SU-DHL-6 (cell line): ENCODE measurements around the gene SLC2A2.

Experiments used
- H2AFZ ChIP-seq: fragments of 200-600 bp; sonication (generic); 2 replicates; pipeline ENCODE4 v1.6.1; 2014; ENCODE audit warnings: low read depth, mild to moderate bottlenecking, moderate library complexity, mixed read lengths, antibody characterized with exemption, low read length; ENCODE audit not compliant: severe bottlenecking
- H3F3A ChIP-seq: fragments of 200-600 bp; shearing (Covaris generic); 2 replicates; pipeline ENCODE4 v1.6.0; 2016; ENCODE audit warnings: antibody characterized with exemption, mild to moderate bottlenecking; ENCODE audit not compliant: insufficient read depth
- H3K27ac ChIP-seq: fragments of 200-600 bp; sonication (generic); 2 replicates; pipeline ENCODE4 v1.5.1; 2016; ENCODE audit warnings: low read depth, mild to moderate bottlenecking, low read length, moderate library complexity, mixed read lengths
- H3K27me3 ChIP-seq: fragments of 200-600 bp; sonication (generic), shearing (Covaris generic); 2 replicates; pipeline ENCODE4 v1.6.0; 2014; ENCODE audit warnings: mild to moderate bottlenecking, low read length
- H3K36me3 ChIP-seq: fragments of 200-600 bp; sonication (generic); 2 replicates; pipeline ENCODE4 v1.6.1; 2014; ENCODE audit warnings: mild to moderate bottlenecking, low read length, mixed read lengths
- H3K4me2 ChIP-seq: fragments of 300-600, 200-600 bp; shearing (Covaris generic), sonication (generic); 2 replicates; pipeline ENCODE4 v1.6.0; 2014; ENCODE audit warnings: low read length, low read depth, mild to moderate bottlenecking; ENCODE audit not compliant: poor library complexity, severe bottlenecking
- H3K4me3 ChIP-seq: fragments of 200-600 bp; sonication (generic); 2 replicates; pipeline ENCODE4 v1.5.1; 2014; ENCODE audit warnings: antibody characterized with exemption, low read length, mild to moderate bottlenecking, mixed read lengths; ENCODE audit not compliant: insufficient read depth, poor library complexity, severe bottlenecking
- H3K79me2 ChIP-seq: fragments of 200-600 bp; sonication (generic); 2 replicates; pipeline ENCODE4 v1.6.1; 2014; ENCODE audit warnings: mild to moderate bottlenecking, low read length, moderate library complexity; ENCODE audit not compliant: insufficient read depth
- H3K9ac ChIP-seq: fragments of 200-600 bp; sonication (generic); 2 replicates; pipeline ENCODE4 v1.7.0; 2014; ENCODE audit warnings: mild to moderate bottlenecking, low read length
- H3K9me2 ChIP-seq: fragments of 200-600 bp; sonication (generic); replicated peaks from 2 replicates; pipeline ENCODE4 v1.6.1; 2014; ENCODE audit warnings: low read length; ENCODE audit not compliant: insufficient read depth
- H3K9me3 ChIP-seq: fragments of 200-600 bp; sonication (generic); 2 replicates; pipeline ENCODE4 v1.6.1; 2014; ENCODE audit warnings: low read length, mixed read lengths; ENCODE audit not compliant: insufficient read depth
- H4K20me1 ChIP-seq: fragments of 200-600 bp; sonication (generic); 2 replicates; pipeline ENCODE4 v1.6.1; 2014; ENCODE audit warnings: low read depth, mild to moderate bottlenecking, antibody characterized with exemption, low read length, moderate library complexity, mixed read lengths
- CTCF ChIP-seq: fragments of 200-600 bp; sonication (generic); IDR thresholded peaks from one replicate; pipeline ENCODE4 v1.5.1; 2017; ENCODE audit warnings: antibody characterized with exemption, mild to moderate bottlenecking, low read length, moderate library complexity; ENCODE audit not compliant: insufficient read depth, poor library complexity, severe bottlenecking
- EZH2phosphoT487 ChIP-seq: fragments of 200-600 bp; sonication (generic), shearing (Covaris generic); conservative IDR thresholded peaks from 2 replicates; pipeline ENCODE4 v1.6.1; 2018; ENCODE audit warnings: mild to moderate bottlenecking, antibody characterized with exemption, low read length, moderate library complexity, mixed read lengths

SLC2A2 gene

GRCh38 chr3:170961616-170962400, 64.7 kb downstream of the SLC2A2 start:
- Histone ChIP-seq H3K9ac (no peak overlapping the region), H3K27ac (no peak overlapping the region), H3F3A (no peaks in the 10 kb centered on the region), H3K9me3 (no peaks in the 10 kb centered on the region), H3K36me3 (no peaks in the 10 kb centered on the region), H3K27me3 (0 out of 2 replicates have a peak, but pooled peaks cover 3% of the 10 kb centered on the region), H3K9me2 (no peaks in the 10 kb centered on the region), H3K4me3 (no peak overlapping the region), H4K20me1 (no peaks in the 10 kb centered on the region), H3K4me2 (no peak overlapping the region), H3K79me2 (no peaks in the 10 kb centered on the region), H2AFZ (no peak overlapping the region)
- no peak for TF ChIP-seq EZH2phosphoT487
- peak; percentile 34 for TF ChIP-seq CTCF

GRCh38 chr3:170959457-170959856, 67.1 kb downstream of the SLC2A2 start:
- Histone ChIP-seq H3K4me3 (no peak overlapping the region), H3K27ac (no peak overlapping the region), H3F3A (no peaks in the 10 kb centered on the region), H3K79me2 (no peaks in the 10 kb centered on the region), H4K20me1 (no peaks in the 10 kb centered on the region), H3K9me3 (no peaks in the 10 kb centered on the region), H3K36me3 (no peaks in the 10 kb centered on the region), H3K4me2 (no peak overlapping the region), H3K27me3 (0 out of 2 replicates have a peak, but pooled peaks cover 3% of the 10 kb centered on the region), H3K9me2 (no peaks in the 10 kb centered on the region), H3K9ac (no peak overlapping the region), H2AFZ (no peak overlapping the region)
- no peak for TF ChIP-seq CTCF
- no peak for TF ChIP-seq EZH2phosphoT487

GRCh38 chr3:170956647-170957046, 69.9 kb downstream of the SLC2A2 start:
- no peak overlapping the region for H3K4me2 ChIP-seq
- no peak overlapping the region for H3K4me3 ChIP-seq
- H2AFZ ChIP-seq: no peak overlapping the region
- no peak overlapping the region for H3K27ac ChIP-seq
- no peaks in the 10 kb centered on the region for H3K79me2 ChIP-seq
- 0 out of 2 replicates have a peak, but pooled peaks cover 3% of the 10 kb centered on the region for H3K27me3 ChIP-seq
- H4K20me1 ChIP-seq: no peaks in the 10 kb centered on the region
- no peaks in the 10 kb centered on the region for H3F3A ChIP-seq
- H3K9me3 ChIP-seq: no peaks in the 10 kb centered on the region
- H3K9me2 ChIP-seq: no peaks in the 10 kb centered on the region
- H3K36me3 ChIP-seq: no peaks in the 10 kb centered on the region
- TF ChIP-seq CTCF (no peak), EZH2phosphoT487 (no peak)
- H3K9ac ChIP-seq: no peak overlapping the region
